Epithelial cell of prostate (primary cell): ENCODE data around the gene VIT.

ENCODE experiments used
- DNase-seq: peaks from one replicate; pipeline ENCODE4 v3.0.0-alpha.2; 2011; ENCODE audit warnings: low read depth, low spot score
- H3K27ac ChIP-seq: fragments of 450-650 bp; 2 replicates; pipeline ENCODE4 v1.5.1; 2017; ENCODE audit warnings: mild to moderate bottlenecking

VIT gene

DNA sequence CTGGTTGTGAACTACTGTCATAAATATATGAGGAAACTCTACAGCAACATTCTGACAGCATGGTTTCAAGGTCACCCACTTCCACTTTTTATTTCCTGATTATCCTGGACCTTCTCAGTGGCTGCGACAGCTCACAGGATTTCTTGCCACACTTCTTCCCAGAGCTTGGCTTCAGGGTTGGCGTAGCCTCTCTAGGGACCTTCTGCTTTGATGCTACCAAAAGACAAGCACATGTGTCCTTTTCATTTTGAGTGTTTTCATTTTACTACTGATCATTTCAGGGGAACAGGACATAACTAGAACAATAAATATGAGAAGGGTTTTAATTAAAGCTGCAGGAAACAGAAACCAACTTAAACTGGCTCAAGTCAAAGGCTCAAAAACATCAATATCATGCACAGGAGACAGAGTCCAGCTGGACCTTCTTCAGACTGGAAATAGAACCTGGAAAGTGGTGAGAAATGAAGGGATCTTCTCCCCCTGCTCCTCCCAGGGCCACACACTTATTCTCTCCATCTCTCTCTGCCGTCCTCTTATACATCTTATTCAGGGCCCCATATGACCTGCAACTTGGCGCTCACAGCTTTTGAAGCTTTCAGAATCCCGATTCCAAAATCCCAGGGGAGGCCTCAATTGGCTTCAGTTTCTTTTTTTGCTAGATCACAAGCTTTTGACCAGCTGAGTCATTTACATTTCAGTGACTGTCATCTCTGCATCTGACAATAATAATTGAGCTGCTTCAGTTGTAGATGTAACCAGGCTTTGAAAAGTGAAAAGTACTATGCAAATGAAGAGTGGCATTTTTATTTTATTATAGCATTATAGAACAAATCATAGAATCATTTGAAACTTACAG lies 9.7 kb downstream of the VIT start:
- no peak overlapping the region for H3K27ac ChIP-seq
- DNase-seq, result no peak

GRCh38 chr2:36707050-36707449 lies 10.5 kb downstream of the VIT start:
- DNase-seq, result no peak
- no peak overlapping the region for H3K27ac ChIP-seq

DNA sequence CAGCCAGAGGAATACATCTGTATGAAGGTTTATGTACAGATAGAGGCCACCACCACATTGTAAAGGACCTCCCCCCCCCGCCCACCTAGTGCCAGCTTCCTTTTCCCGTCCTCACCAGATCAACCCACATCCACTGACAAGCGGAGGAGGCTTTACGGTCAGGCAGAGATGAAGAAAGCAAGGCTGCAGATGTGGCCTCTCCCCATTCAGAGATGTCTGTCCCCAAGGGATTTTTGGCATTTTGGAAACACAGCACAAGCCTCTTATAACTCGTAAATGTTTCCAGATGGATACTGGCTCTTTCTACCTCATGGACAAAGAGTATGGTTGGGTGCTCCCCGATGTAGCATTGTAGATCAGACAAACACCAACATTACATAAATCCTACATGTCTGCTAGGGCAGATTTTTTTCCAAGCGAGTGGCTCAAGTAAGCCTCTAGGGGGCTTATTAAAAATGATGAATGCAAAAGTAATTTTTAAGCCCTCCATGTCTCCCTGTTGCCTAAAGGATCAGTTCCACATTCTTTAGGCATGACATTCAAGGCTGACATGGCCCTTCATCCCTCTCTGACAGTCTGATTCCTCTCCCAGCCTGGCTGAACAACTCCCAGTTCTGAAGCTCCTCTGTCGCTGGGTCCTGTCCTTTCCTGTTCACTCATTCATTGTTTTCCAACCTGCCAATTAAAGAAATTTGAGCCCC lies 11.7 kb downstream of the VIT start:
- no peak for DNase-seq

GRCh38 chr2:36710858-36711515 lies 14.5 kb downstream of the VIT start:
- no peak for DNase-seq
- H3K27ac ChIP-seq, result no peak overlapping the region

More for the DNA sequence above, 11.7 kb downstream of the VIT start:
- no peak overlapping the region for H3K27ac ChIP-seq

GRCh38 chr2:36711741-36712314 lies 15.3 kb downstream of the VIT start:
- no peak overlapping the region for H3K27ac ChIP-seq
- DNase-seq, result no peak

DNA sequence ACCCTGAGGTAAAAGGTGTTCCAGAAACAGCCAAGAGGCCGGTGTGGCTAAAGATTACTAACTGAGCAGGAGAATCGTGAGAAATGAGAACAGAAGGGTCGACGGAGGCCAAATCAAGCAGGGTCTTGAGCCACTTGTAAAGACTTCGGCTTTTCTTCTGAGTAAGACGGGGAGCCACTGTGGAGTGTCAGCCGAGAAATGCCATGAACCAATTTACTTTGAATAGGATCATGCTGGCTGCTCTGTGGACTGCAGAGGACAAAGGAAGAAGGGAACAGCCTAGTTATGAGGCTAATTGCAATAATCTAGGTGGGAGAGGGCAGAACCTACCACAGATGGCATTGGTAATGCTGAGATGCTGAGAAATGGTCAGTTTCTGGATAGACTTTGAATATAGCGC lies 16.8 kb downstream of the VIT start:
- DNase-seq, result no peak

GRCh38 chr2:36716111-36716510 lies 19.6 kb downstream of the VIT start:
- no peak overlapping the region for H3K27ac ChIP-seq

More for the DNA sequence above, 16.8 kb downstream of the VIT start:
- no peak overlapping the region for H3K27ac ChIP-seq

DNA sequence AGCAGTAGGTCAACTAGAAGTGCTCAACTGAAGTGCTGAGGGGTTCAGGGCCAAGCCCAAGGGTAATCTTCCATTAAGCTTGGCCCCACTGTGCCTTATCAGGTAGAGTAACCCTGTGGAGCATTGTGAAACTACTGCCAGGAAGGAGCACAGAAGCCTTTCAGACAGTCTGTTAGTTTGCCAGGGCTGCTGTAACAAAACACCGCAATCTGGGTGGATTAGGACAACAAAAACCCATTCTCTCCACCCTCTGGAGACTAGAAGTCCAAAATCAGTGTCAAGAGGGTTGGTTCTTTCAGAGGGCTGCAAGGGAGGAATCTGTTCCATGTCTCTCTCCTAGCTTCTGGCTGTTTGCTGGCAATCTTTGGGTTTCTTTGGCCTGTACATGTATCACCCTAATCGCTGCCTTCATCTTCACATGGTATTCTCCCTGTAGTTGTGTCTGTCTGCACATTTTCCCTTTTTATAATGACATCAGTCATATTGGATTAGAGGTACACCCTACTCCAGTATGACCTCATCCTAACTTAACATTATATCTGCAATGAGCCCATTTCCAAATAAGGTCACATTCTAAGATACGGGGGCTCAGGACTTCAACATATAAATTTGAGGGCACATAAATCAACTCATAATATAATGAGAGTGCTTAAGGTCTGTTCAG lies 21.2 kb downstream of the VIT start:
- DNase-seq, result no peak

More at GRCh38 chr2:36716111-36716510, 19.6 kb downstream of the VIT start:
- no peak for DNase-seq

GRCh38 chr2:36727550-36727949 lies 31.0 kb downstream of the VIT start:
- no peak for DNase-seq
- no peak overlapping the region for H3K27ac ChIP-seq

More for the DNA sequence above, 21.2 kb downstream of the VIT start:
- no peak overlapping the region for H3K27ac ChIP-seq

DNA sequence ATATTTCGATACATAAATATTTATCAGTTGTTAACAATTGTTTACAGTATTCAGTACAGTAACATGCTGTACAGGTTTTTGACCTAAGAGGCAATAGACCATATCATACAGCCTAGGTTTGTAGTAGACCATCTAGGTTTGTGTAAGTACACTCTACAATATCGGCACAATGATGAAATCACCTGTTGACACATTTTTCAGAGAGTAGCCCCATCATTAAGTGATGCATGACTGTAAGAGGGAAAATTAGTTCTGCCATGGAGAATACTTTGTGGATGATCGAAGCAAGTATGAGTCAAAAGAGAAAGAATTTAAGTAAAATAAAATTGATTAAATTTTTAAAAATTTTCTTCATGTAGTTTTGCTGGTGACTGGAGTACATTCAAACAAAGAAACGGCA lies 32.6 kb downstream of the VIT start:
- H3K27ac ChIP-seq, result no peak overlapping the region

DNA sequence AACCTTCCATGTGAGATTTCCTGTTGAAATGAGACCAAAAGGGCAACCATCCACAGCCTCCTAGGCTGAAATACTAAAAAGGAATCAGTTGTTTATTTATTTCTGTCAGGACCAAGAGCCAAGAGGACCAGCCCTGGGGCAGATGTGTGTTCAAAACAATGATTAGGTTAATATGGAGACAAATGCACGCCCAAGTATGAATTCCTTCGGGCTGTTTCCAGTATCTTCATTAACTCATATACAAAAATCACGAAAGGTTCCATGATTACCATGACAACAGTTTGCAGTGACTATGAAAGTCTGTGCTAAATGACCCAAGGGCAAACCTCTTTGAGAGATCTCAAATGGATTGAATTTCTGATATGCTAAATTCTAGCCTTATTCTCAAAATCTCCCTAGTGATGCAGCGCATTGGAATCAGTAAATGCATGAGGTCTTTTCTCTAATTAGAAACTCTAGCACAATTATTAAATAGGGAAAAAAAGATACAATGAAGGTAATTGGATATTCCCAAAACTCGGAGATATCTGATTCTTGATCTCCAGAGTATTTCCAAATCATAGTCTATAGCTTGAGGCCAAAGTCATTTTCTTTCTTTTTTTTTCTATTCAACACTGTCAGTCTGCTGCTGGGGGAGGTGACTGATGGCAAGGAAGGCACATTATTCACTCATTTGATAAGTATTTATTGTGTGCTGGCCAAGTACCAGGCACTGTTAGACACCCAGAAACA lies 35.6 kb downstream of the VIT start:
- H3K27ac ChIP-seq, result no peak overlapping the region
- DNase-seq, result no peak

More for the DNA sequence above, 32.6 kb downstream of the VIT start:
- DNase-seq, result no peak

GRCh38 chr2:36732673-36733036 lies 36.1 kb downstream of the VIT start:
- no peak overlapping the region for H3K27ac ChIP-seq

GRCh38 chr2:36733215-36733614 lies 36.7 kb downstream of the VIT start:
- H3K27ac ChIP-seq, result no peak overlapping the region
- DNase-seq, result no peak

More at GRCh38 chr2:36732673-36733036, 36.1 kb downstream of the VIT start:
- no peak for DNase-seq

GRCh38 chr2:36734304-36734703 lies 37.8 kb downstream of the VIT start:
- DNase-seq, result no peak

GRCh38 chr2:36737131-36737750 lies 40.7 kb downstream of the VIT start:
- no peak overlapping the region for H3K27ac ChIP-seq
- DNase-seq, result no peak

More at GRCh38 chr2:36734304-36734703, 37.8 kb downstream of the VIT start:
- H3K27ac ChIP-seq, result no peak overlapping the region

GRCh38 chr2:36740061-36740460 lies 43.6 kb downstream of the VIT start:
- no peak for DNase-seq
- no peak overlapping the region for H3K27ac ChIP-seq

DNA sequence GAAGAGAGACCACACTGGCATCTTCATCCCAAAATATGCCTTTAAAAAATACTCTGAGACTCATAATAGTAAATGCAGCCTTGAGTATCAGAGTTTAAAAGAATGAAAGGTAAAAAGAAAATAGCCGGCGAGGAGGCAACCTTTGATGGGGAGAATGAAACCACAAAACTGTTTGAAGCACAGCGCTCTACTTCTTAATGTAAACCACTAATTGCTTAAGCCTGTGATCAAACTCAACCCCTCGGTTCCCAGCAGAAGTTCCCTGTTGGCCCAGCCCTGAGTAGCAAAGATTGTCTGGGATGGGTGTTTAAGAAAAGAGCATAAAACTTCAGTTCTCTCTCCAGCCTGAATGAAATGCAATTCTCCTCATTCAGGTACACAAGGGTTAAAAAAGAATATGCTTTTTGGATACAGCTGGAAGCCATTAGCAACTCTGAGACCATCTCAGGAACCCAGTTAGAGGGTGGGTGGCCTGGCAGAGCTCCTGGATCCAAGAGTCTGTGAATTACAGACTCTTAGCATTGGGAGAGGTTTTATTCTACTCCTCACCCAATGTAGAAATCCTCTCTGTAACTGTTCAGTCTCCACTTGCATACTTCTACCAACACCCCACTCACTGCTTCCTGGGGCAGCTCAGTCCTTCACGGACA lies 44.8 kb downstream of the VIT start:
- no peak overlapping the region for H3K27ac ChIP-seq
- no peak for DNase-seq

DNA sequence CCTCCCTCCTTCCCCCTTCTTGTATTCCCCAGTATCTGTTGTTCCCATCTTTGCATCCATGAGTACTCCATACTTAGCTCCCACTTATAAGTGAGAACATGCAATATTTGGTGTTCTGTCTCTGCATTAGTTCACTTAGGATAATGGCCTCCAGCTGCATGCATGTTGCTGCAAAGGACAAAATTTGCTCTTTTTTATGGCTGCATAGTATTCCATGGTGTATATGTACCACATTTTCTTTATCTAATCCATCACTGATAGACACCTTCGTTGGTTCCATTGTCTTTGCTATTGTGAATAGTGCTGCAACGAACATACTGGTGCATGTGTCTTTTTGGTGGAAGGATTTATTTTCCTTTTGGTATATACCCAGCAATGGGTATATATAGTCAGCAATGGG lies 47.4 kb downstream of the VIT start:
- no peak for DNase-seq
- no peak overlapping the region for H3K27ac ChIP-seq
